NCI-H1092 (cell line): Measurements from ENCODE around the gene ZNF428.
"Not testable (repeated sequence)": the region's sequence is repeated elsewhere in the genome, so short reads cannot be mapped to it uniquely, and the experiment has no call there.

ENCODE experiments used
- DNase-seq: peaks from one replicate; lab custom pipeline; 2025; lab: John Stamatoyannopoulos, UW

The ZNF428 gene

DNA sequence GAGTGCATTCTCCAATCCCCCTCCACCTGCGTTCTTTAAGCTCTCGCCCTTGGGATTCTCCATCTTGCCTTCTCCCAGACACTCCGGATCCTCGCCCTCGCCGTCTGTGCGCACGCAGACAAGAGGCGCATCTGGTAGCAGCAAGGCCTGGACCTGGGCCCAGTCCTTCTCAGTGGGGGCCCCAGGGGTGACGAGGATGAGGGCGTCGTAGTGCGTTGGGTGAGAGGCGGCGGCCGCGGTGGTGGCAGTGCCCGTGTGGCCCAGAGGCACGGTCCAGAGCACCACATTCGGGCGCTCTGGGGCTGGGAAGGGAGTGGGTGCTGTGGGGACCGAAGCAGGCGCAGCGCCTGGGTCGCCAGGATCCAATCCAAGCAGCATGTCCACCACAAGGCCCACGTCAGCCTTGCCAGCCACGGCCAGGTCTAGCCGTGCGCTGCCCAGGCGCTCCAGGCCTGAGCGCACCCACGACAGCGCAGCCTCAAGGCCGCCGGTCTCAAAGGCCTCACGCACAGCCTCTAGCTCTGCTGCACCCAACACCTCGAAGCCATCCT lies 26.6 kb downstream of the ZNF428 start:
- DNase-seq, result no peak

- no peak for DNase-seq
These were observed 27.3 kb downstream of the ZNF428 start for GRCh38 chr19:43591904-43592772.

GRCh38 chr19:43589678-43590077 lies 29.8 kb downstream of the ZNF428 start:
- DNase-seq, result no peak

DNA sequence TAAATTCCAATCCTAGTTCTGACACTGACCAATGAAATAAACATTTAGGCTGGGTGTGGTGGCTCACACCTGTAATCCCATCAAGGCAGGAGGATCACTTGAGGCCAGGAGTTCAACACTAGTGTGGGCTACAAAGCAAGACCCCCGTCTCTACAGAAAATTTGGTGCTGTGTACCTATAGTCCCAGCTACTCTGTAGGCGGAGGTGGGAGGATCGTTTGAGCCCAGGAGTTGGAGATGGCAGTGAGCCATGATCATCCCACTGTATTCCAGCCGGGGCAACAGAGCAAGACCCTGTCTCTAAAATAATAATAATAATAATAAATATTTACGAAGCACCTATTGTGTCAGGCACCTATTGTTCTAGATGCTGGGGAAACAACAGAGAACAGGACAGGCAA lies 30.2 kb downstream of the ZNF428 start:
- no peak for DNase-seq

GRCh38 chr19:43587029-43587428 lies 32.4 kb downstream of the ZNF428 start:
- DNase-seq, result not testable (repeated sequence)

- no peak for DNase-seq
These were observed 33.1 kb downstream of the ZNF428 start for GRCh38 chr19:43586346-43586745.

- DNase-seq, result no peak
These were observed 34.9 kb downstream of the ZNF428 start for GRCh38 chr19:43584484-43584883.

DNA sequence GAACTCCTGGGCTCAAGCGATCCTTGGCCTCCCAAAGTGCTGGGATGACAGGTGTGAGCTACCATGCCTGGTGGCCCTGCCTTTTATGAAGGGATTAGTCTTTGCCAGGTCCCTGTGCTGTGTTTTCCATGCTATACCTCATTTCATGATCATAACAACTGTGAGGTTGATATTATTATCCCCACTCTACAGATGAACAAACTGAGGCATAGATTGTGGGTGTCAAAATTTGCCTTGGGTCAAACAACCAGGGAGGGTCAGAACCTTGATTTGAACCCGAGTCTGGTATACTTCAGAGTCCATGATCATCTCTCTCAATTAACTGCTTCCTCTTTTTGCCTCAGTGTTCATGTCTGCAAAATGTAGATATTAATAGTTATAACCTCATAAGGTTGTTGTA lies 36.9 kb downstream of the ZNF428 start:
- no peak for DNase-seq

DNA sequence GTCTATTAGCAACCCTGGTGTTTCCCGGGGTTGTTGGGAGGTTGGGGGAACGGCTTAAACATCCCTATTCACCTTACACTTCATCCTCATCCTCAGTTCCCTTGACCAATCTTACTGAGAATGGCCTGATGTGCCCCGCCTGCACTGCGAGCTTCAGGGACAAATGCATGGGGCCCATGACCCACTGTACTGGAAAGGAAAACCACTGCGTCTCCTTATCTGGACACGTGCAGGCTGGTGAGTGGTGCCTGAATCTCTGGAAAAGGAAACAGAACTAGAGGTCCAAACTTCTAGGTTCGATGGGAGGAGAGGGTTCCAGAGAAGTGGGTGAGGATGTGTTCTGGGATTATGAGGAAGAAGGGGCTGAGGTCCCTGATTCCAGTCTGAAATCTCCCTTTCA lies 38.0 kb downstream of the ZNF428 start:
- no peak for DNase-seq

GRCh38 chr19:43578787-43579186 lies 40.6 kb downstream of the ZNF428 start:
- no peak for DNase-seq

- DNase-seq, result peak; percentile 19
These were observed 43.2 kb downstream of the ZNF428 start for GRCh38 chr19:43575955-43576878.

- peak; percentile 96 for DNase-seq
These were observed 44.1 kb downstream of the ZNF428 start, which contains the start of the genes PINLYP and XRCC1 for GRCh38 chr19:43575156-43575950. TSS of gene PINLYP (plus strand) at chr19:43575801. CDS start at chr19:43577192, 1,391 bp downstream. TSS of gene XRCC1 (minus strand) at chr19:43575527. CDS start at chr19:43575458, 69 bp downstream.

DNA sequence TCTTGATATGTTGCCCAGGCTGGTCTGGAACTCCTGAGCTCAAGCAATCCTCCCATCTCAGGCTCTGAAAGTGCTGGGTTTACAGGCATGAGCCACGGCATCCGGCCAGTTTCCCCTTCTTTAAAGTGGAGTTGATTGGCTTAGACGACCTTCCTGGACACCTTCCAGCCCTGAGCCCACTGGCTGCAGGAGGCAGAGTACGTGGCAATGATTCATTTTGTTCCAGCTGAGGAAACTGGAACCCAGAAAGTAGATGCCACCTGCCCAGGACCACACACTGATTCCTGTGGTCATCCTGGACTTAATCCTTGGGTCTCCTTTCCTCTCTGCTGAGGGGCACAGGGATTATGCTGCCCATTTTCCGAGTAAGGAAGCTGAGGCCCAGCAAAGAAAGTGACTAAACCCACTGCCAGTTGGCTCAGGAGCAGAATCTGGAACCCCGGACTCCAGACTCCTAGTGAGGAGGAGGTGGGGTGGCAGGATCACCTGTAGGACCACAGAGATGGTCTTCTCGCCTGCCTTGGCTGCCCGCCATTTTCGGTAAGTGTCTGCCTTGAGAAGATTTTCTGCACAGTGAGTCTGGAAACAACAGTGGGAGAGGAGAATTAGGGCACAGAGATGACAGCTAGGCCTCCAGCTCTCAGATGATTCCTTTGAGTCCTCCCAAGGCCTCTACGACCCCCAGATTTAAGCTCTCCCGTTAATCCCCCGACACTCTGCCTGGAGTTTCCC lies 44.8 kb downstream of the ZNF428 start:
- no peak for DNase-seq

- DNase-seq, result no peak
These were observed 47.2 kb downstream of the ZNF428 start for GRCh38 chr19:43572171-43572588.

- DNase-seq, result no peak
These were observed 49.1 kb downstream of the ZNF428 start for GRCh38 chr19:43570174-43570791.

DNA sequence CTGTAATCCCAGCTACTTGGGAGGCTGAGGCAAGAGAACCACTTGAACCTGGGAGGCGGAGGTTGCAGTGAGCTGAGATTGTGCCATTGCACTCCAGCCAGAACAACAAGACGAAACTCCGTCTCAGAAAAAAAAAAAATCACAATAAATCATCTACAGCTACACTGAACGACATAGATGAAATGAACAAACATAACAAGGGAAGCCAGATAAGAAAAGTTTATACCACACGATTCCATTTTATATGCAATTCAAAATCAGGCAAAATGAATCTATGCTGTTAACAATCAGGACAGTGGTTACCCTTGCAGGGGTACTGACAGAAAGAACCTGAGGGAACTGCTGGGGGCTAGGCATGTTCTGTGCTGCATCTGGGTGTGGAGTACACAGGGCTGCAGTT lies 49.8 kb downstream of the ZNF428 start:
- no peak for DNase-seq

DNA sequence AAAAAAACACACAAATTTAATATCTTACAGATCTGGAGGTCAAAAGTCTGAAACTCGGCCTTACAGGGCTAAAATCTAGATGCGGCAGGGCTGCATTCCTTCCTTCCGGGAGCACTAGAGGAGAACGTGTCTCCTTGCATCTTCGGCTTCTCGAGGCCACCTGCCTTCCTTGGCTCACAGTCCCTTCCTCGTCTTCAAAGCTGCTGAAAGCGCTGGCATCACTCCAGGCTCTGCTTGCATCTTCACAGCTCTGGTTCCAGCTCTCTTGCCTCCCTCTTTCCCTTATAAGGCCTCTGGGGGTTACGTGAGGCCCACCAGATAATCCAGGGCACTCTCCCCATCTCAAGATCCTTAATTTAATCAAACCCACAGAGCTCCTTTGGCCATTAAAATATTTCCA lies 54.6 kb downstream of the ZNF428 start:
- DNase-seq, result no peak

DNA sequence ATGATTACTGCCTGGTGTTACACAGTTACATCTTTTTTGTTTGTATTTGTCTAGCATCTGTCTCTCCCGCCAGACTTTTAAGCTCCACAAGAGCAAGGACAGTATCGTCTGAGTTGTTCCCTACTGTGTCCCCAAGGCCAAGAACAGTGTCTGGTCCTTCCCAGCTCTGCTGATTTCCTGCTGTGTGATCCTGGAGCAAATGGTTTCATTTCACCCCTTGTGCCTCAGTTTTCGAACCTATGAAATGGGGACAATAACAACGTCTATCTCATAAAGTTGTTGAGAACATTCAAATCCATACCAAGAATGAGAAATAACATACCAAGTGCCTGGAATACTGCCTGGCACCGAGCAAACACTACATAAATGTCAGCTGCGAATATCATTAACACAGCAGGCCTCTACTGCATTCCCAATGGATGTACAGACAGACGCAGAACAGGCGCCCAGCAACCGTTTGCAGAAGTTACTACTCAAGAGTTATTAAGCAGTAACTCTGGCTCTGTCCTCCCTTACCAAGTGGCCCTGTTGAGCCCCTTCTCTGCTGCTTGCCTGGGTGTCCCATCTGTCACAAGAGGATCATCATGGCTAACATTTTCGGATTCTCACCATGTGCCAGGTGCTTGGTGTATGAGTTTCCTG lies 55.5 kb downstream of the ZNF428 start:
- no peak for DNase-seq

GRCh38 chr19:43562698-43563241 lies 56.7 kb downstream of the ZNF428 start:
- no peak for DNase-seq
